ENCODE data around the gene MADD. TPM values are rescaled to one million over a fixed set of nuclear protein-coding genes. Genes with fewer than 3 reads are reported as not detected.

Gene MADD
- total RNA-seq, 1 experiment from 2014 or later: 41.0 TPM

- H3K9ac ChIP-seq (ENCODE audit: extremely low read depth, insufficient read length, low read length): no peak overlapping the region
- H3K56ac ChIP-seq (ENCODE audit: insufficient read length, low read depth, low read length): no peak overlapping the region
- Mint-ChIP-seq H3K4me3 (no peak overlapping the region), H3K4me1 (peaks cover 3 to 4% of the 10 kb centered on the region in 2 experiments; a peak in 3 of 4 replicates), H3K27me3 (ENCODE audit: low read depth) (no peaks in the 10 kb centered on the region), H3K27ac (no peak overlapping the region), H3K36me3 (ENCODE audit: insufficient read depth in 1 of 3, low read depth in 3 of 3) (no peaks in the 10 kb centered on the region), H3K9me3 (no peaks in the 10 kb centered on the region)
- H3K27me3 ChIP-seq (ENCODE audit: insufficient read depth, low read length): no peaks in the 10 kb centered on the region
- H2BK12ac ChIP-seq (ENCODE audit: insufficient read length, low read depth, low read length): no peak overlapping the region
- H3K23ac ChIP-seq (ENCODE audit: insufficient read length, low read depth, low read length): no peak overlapping the region
- H3K23me2 ChIP-seq (ENCODE audit: insufficient read length, low read depth, low read length, poor library complexity, severe bottlenecking): no peaks in the 10 kb centered on the region
- no peak overlapping the region for H2AK5ac ChIP-seq (ENCODE audit: insufficient read length, low read length)
- no peak overlapping the region for H2BK15ac ChIP-seq (ENCODE audit: low read depth, low read length)
- no peak overlapping the region for H3K14ac ChIP-seq (ENCODE audit: insufficient read depth, low read length)
- H4K8ac ChIP-seq (replicated peaks; ENCODE audit: insufficient read length, low read depth, low read length): no peak overlapping the region
- H4K20me1 ChIP-seq (ENCODE audit: control insufficient read depth, insufficient read depth, insufficient read length): no peaks in the 10 kb centered on the region
- no peak for TF ChIP-seq CTCF (conservative IDR thresholded peaks at IDR 0.05)
- DNase-seq: no peak
- no peak overlapping the region for H3T11ph ChIP-seq (ENCODE audit: low read length)
- no peak overlapping the region for H2AFZ ChIP-seq (ENCODE audit: low read length)
- H3K4me2 ChIP-seq (ENCODE audit: insufficient read depth, insufficient read length, low read length): no peak overlapping the region
- H2BK20ac ChIP-seq (ENCODE audit: low read depth, low read length, poor library complexity, severe bottlenecking): no peak overlapping the region
- H2BK120ac ChIP-seq (ENCODE audit: low read depth, low read length, poor library complexity, severe bottlenecking): no peak overlapping the region
- no peak overlapping the region for H3K18ac ChIP-seq (ENCODE audit: insufficient read length, low read depth, low read length)
- H4K5ac ChIP-seq (ENCODE audit: insufficient read length, low read depth, low read length): no peak overlapping the region
- no peaks in the 10 kb centered on the region for H3K79me2 ChIP-seq (ENCODE audit: insufficient read depth, low read length)
- no peak overlapping the region for H3K27ac ChIP-seq (ENCODE audit: insufficient read length, low read depth, low read length)
- H3K4me1 ChIP-seq (ENCODE audit: insufficient read depth, low read length): no peaks in the 10 kb centered on the region
- H4K91ac ChIP-seq (ENCODE audit: insufficient read length, low read depth, low read length): no peak overlapping the region
- no peaks in the 10 kb centered on the region for H3K9me3 ChIP-seq (ENCODE audit: control insufficient read depth, low read depth, low read length)
- no peak overlapping the region for H2BK5ac ChIP-seq (ENCODE audit: insufficient read length, low read length)
- H3K4ac ChIP-seq (ENCODE audit: low read depth, low read length): no peak overlapping the region
- H3K79me1 ChIP-seq (ENCODE audit: insufficient read depth, low read depth, low read length, poor library complexity, severe bottlenecking): no peaks in the 10 kb centered on the region
- no CpG with 5 or more reads among the region's 13 CpGs for WGBS (ENCODE audit: extremely low coverage, insufficient read length, low lambda C conversion rate)
These were observed 105.7 kb downstream of the MADD start for GRCh38 chr11:47375546-47376085.
